ENCODE data around the gene NOL12. TPM values are rescaled to one million over a fixed set of nuclear protein-coding genes. Genes with fewer than 3 reads are reported as not detected.

NOL12 gene
- total and polyA plus RNA-seq, 3 experiments from 2014 or later: 38.3 to 57.2 (median 53.6) TPM

GRCh38 chr22:37708580-37709444 lies 22.7 kb downstream of the NOL12 start:
- H3K9me3 Mint-ChIP-seq: no peaks in the 10 kb centered on the region
- H3K4me3 Mint-ChIP-seq: no peak overlapping the region
- Histone ChIP-seq H3K9me3 (ENCODE audit: low read length) (no peaks in the 10 kb centered on the region), H3K4me1 (ENCODE audit: insufficient read depth, low read length) (no peaks in the 10 kb centered on the region), H3K27ac (ENCODE audit: low read depth, low read length) (no peak overlapping the region), H3K27me3 (ENCODE audit: insufficient read depth, low read length, poor library complexity, severe bottlenecking) (no peaks in the 10 kb centered on the region), H3K4me3 (ENCODE audit: low read length) (no peak overlapping the region), H3K36me3 (ENCODE audit: insufficient read depth, low read length) (no peaks in the 10 kb centered on the region)
- CTCF ChIA-PET: no interaction called here
- H3K4me1 Mint-ChIP-seq: no peaks in the 10 kb centered on the region
- H3K27me3 Mint-ChIP-seq: peaks cover 0 to 1% of the 10 kb centered on the region in 2 donors
- H3K36me3 Mint-ChIP-seq: peaks cover 0 to 19% (median 11%) of the 10 kb centered on the region in 3 donors
- POLR2A ChIA-PET: no interaction called here
- H3K27ac Mint-ChIP-seq: peak overlapping the region in 1 of 8 donors; percentile 75
- DNase-seq: no peak

DNA sequence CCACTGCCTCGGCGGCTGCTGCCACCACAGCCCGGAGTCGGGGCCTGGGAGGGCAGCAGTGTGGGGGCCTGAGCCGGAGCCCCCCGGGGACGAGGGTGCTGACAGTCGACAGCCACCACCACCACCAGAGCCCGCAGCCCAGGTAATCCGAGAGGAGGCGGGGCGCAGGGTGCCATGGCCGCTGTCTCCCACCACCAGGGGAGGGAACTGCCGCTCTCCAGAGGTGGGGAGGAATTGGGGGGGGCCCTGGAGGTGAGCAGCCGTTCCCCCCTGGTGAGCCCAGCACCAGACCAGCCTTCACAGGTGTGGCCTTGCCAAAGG lies 23.3 kb downstream of the NOL12 start:
- Mint-ChIP-seq H3K4me3 (no peak overlapping the region), H3K9me3 (no peaks in the 10 kb centered on the region), H3K4me1 (no peaks in the 10 kb centered on the region), H3K27me3 (peaks cover 0 to 1% of the 10 kb centered on the region in 2 donors), H3K27ac (no peak overlapping the region), H3K36me3 (peaks cover 0 to 17% (median 10%) of the 10 kb centered on the region in 3 donors)
- Histone ChIP-seq H3K4me3 (ENCODE audit: low read length) (no peak overlapping the region), H3K36me3 (ENCODE audit: insufficient read depth, low read length) (no peaks in the 10 kb centered on the region), H3K27ac (ENCODE audit: low read depth, low read length) (no peak overlapping the region), H3K9me3 (ENCODE audit: low read length) (no peaks in the 10 kb centered on the region), H3K27me3 (ENCODE audit: insufficient read depth, low read length, poor library complexity, severe bottlenecking) (no peaks in the 10 kb centered on the region), H3K4me1 (ENCODE audit: insufficient read depth, low read length) (no peaks in the 10 kb centered on the region)
- CTCF ChIA-PET: no interaction called here
- POLR2A ChIA-PET: no interaction called here
- DNase-seq: no peak

- Mint-ChIP-seq H3K27ac (no peak overlapping the region), H3K9me3 (no peaks in the 10 kb centered on the region), H3K36me3 (peaks cover 0 to 14% (median 7%) of the 10 kb centered on the region in 3 donors), H3K4me3 (no peak overlapping the region), H3K4me1 (no peaks in the 10 kb centered on the region), H3K27me3 (peaks cover 0 to 1% of the 10 kb centered on the region in 2 donors)
- CTCF ChIA-PET: no interaction called here
- H3K27me3 ChIP-seq (ENCODE audit: insufficient read depth, low read length, poor library complexity, severe bottlenecking): no peaks in the 10 kb centered on the region
- no peak overlapping the region for H3K4me3 ChIP-seq (ENCODE audit: low read length)
- no peak overlapping the region for H3K27ac ChIP-seq (ENCODE audit: low read depth, low read length)
- no peak for DNase-seq
- H3K9me3 ChIP-seq (ENCODE audit: low read length): no peaks in the 10 kb centered on the region
- H3K36me3 ChIP-seq (ENCODE audit: insufficient read depth, low read length): no peaks in the 10 kb centered on the region
- POLR2A ChIA-PET: no interaction called here
- no peaks in the 10 kb centered on the region for H3K4me1 ChIP-seq (ENCODE audit: insufficient read depth, low read length)
These were observed 24.5 kb downstream of the NOL12 start for GRCh38 chr22:37710675-37711074.

DNA sequence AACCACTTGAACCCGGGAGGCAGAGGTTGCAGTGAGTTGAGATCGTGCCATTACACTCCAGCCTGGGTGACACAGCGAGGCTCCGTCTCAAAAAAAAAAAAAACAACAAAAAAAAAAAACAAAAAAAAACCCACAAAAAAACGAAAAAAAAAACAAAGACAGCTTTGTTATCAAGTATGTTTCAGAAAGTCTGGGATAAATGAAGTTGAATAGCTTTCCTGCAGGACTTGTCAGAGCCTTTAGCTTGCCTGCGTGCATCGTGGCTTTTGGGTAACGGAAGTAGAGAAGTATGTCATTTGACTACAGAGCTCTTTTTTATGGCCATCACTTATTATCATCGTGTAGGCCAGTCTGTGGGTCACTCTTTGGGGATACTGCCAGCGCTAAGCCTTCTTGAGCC lies 25.3 kb downstream of the NOL12 start:
- Histone ChIP-seq H3K36me3 (ENCODE audit: insufficient read depth, low read length) (no peaks in the 10 kb centered on the region), H3K4me3 (ENCODE audit: low read length) (no peak overlapping the region), H3K4me1 (ENCODE audit: insufficient read depth, low read length) (no peaks in the 10 kb centered on the region), H3K9me3 (ENCODE audit: low read length) (no peaks in the 10 kb centered on the region), H3K27ac (ENCODE audit: low read depth, low read length) (no peak overlapping the region), H3K27me3 (ENCODE audit: insufficient read depth, low read length, poor library complexity, severe bottlenecking) (no peaks in the 10 kb centered on the region)
- H3K27me3 Mint-ChIP-seq: no peaks in the 10 kb centered on the region
- H3K36me3 Mint-ChIP-seq: peaks cover 0 to 6% (median 3%) of the 10 kb centered on the region in 3 donors
- CTCF ChIA-PET: interaction anchor here (0.6 to 1.0 kb wide), 2 partner anchors 30 to 1121 kb away, joined by 3 to 4 read pairs; no protein-coding TSS in a partner anchor
- H3K27ac Mint-ChIP-seq: no peak overlapping the region
- POLR2A ChIA-PET: no interaction called here
- H3K4me1 Mint-ChIP-seq: no peaks in the 10 kb centered on the region
- no peak overlapping the region for H3K4me3 Mint-ChIP-seq
- DNase-seq: no peak
- H3K9me3 Mint-ChIP-seq: no peaks in the 10 kb centered on the region

DNA sequence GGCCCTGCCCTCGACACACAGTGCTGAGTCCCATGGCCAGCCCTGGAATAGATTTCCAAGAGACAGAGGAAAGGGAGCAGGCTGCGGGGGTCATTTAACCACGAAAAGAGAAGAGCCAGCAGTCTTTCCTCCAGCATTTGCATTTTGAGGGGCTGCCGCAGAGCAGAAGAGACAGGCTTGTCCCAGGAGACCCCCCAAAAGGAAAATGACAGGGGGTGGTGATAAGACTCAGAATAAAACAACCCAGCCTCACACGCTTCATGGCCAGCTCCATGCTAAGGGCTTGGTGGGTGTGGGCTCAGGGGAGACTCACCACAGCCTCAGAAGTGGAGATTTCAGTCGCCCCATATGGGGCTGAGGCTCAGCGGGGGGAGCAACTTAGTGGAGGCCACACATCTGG lies 27.6 kb downstream of the NOL12 start:
- Mint-ChIP-seq H3K9me3 (no peaks in the 10 kb centered on the region), H3K36me3 (peaks cover 0 to 15% (median 11%) of the 10 kb centered on the region in 3 donors), H3K27ac (no peak overlapping the region), H3K4me1 (no peaks in the 10 kb centered on the region), H3K4me3 (no peak overlapping the region), H3K27me3 (no peaks in the 10 kb centered on the region)
- Histone ChIP-seq H3K4me1 (ENCODE audit: insufficient read depth, low read length) (no peaks in the 10 kb centered on the region), H3K27ac (ENCODE audit: low read depth, low read length) (no peak overlapping the region), H3K36me3 (ENCODE audit: insufficient read depth, low read length) (no peaks in the 10 kb centered on the region), H3K9me3 (ENCODE audit: low read length) (no peaks in the 10 kb centered on the region), H3K4me3 (ENCODE audit: low read length) (no peak overlapping the region), H3K27me3 (ENCODE audit: insufficient read depth, low read length, poor library complexity, severe bottlenecking) (no peaks in the 10 kb centered on the region)
- CTCF ChIA-PET: no interaction called here
- no peak for DNase-seq
- POLR2A ChIA-PET: interaction anchor here (0.5 kb wide), 1 partner anchor 138 kb away, joined by 6 read pairs; no protein-coding TSS in a partner anchor

GRCh38 chr22:37714634-37715033 lies 28.5 kb downstream of the NOL12 start:
- Histone ChIP-seq H3K27ac (ENCODE audit: low read depth, low read length) (no peak overlapping the region), H3K4me1 (ENCODE audit: insufficient read depth, low read length) (no peaks in the 10 kb centered on the region), H3K27me3 (ENCODE audit: insufficient read depth, low read length, poor library complexity, severe bottlenecking) (no peaks in the 10 kb centered on the region), H3K9me3 (ENCODE audit: low read length) (no peaks in the 10 kb centered on the region), H3K36me3 (ENCODE audit: insufficient read depth, low read length) (no peaks in the 10 kb centered on the region), H3K4me3 (ENCODE audit: low read length) (no peak overlapping the region)
- Mint-ChIP-seq H3K4me3 (no peak overlapping the region), H3K36me3 (peaks cover 0 to 15% (median 11%) of the 10 kb centered on the region in 3 donors), H3K9me3 (no peaks in the 10 kb centered on the region), H3K27me3 (no peaks in the 10 kb centered on the region), H3K4me1 (no peaks in the 10 kb centered on the region), H3K27ac (no peak overlapping the region)
- DNase-seq: no peak
- POLR2A ChIA-PET: no interaction called here
- CTCF ChIA-PET: no interaction called here

- H3K27ac Mint-ChIP-seq: no peak overlapping the region
- H3K4me1 Mint-ChIP-seq: no peaks in the 10 kb centered on the region
- H3K9me3 ChIP-seq (ENCODE audit: low read length): no peaks in the 10 kb centered on the region
- H3K36me3 Mint-ChIP-seq: peaks cover 0 to 13% (median 9%) of the 10 kb centered on the region in 3 donors
- no peak for DNase-seq
- H3K27ac ChIP-seq (ENCODE audit: low read depth, low read length): no peak overlapping the region
- no peak overlapping the region for H3K4me3 ChIP-seq (ENCODE audit: low read length)
- no peaks in the 10 kb centered on the region for H3K36me3 ChIP-seq (ENCODE audit: insufficient read depth, low read length)
- no peaks in the 10 kb centered on the region for H3K4me1 ChIP-seq (ENCODE audit: insufficient read depth, low read length)
- ChIA-PET POLR2A (no interaction called here), CTCF (no interaction called here)
- H3K27me3 ChIP-seq (ENCODE audit: insufficient read depth, low read length, poor library complexity, severe bottlenecking): no peaks in the 10 kb centered on the region
- H3K27me3 Mint-ChIP-seq: no peaks in the 10 kb centered on the region
- H3K4me3 Mint-ChIP-seq: no peak overlapping the region
- no peaks in the 10 kb centered on the region for H3K9me3 Mint-ChIP-seq
These were observed 29.6 kb downstream of the NOL12 start for GRCh38 chr22:37715760-37716159.

DNA sequence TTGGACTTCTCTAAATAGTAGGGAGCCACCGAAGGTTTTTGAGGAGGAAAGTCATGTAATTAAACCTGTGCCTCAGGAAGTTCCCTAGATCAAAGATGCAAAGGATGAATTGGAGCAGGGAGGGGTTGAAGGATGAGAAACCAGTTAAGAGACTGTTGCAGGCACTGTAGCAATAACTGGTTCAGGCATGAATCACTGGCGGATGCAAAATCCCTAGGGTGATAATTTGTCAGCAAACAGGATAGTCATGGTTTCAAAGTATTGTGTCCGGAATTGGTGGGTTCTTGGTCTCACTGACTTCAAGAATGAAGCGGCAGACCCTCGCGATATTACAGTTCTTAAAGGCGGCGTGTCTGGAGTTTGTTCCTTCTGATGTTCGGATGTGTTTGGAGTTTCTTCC lies 30.6 kb downstream of the NOL12 start:
- no peak overlapping the region for H3K4me3 ChIP-seq (ENCODE audit: low read length)
- no peaks in the 10 kb centered on the region for H3K4me1 Mint-ChIP-seq
- H3K9me3 ChIP-seq (ENCODE audit: low read length): no peaks in the 10 kb centered on the region
- no peaks in the 10 kb centered on the region for H3K4me1 ChIP-seq (ENCODE audit: insufficient read depth, low read length)
- ChIA-PET CTCF (no interaction called here), POLR2A (no interaction called here)
- DNase-seq: no peak
- no peaks in the 10 kb centered on the region for H3K9me3 Mint-ChIP-seq
- no peak overlapping the region for H3K4me3 Mint-ChIP-seq
- H3K27ac ChIP-seq (ENCODE audit: low read depth, low read length): no peak overlapping the region
- H3K27ac Mint-ChIP-seq: no peak overlapping the region
- no peaks in the 10 kb centered on the region for H3K27me3 Mint-ChIP-seq
- H3K36me3 ChIP-seq (ENCODE audit: insufficient read depth, low read length): no peaks in the 10 kb centered on the region
- peaks cover 0 to 11% (median 9%) of the 10 kb centered on the region in 3 donors for H3K36me3 Mint-ChIP-seq
- no peaks in the 10 kb centered on the region for H3K27me3 ChIP-seq (ENCODE audit: insufficient read depth, low read length, poor library complexity, severe bottlenecking)
